22Rv1 (cell line): ENCODE measurements around the gene BTBD9.

Experiments
- H3K27ac ChIP-seq: fragments of 450-650 bp; 2 replicates; pipeline ENCODE4 v1.5.1; 2017
- CTCF ChIP-seq: fragments of 450-650 bp; IDR thresholded peaks from 2 replicates; pipeline ENCODE4 v1.5.1; 2017; ENCODE audit warnings: mild to moderate bottlenecking
- ZFX ChIP-seq: fragments of 450-650 bp; IDR thresholded peaks from 2 replicates; pipeline ENCODE4 v1.6.1; 2017; ENCODE audit warnings: antibody characterized with exemption, borderline replicate concordance

The BTBD9 gene

GRCh38 chr6:38571721-38572120 lies 68.0 kb downstream of the BTBD9 start:
- H3K27ac ChIP-seq: no peak overlapping the region
- no peak for TF ChIP-seq CTCF
- no peak for TF ChIP-seq ZFX

- H3K27ac ChIP-seq: no peak overlapping the region
- TF ChIP-seq CTCF (peak; percentile 42), ZFX (no peak)
Observed at GRCh38 chr6:38570750-38571149, 69.0 kb downstream of the BTBD9 start.

GRCh38 chr6:38567436-38567835 lies 72.3 kb downstream of the BTBD9 start:
- TF ChIP-seq ZFX (no peak), CTCF (no peak)
- H3K27ac ChIP-seq: no peak overlapping the region

GRCh38 chr6:38566295-38567030 lies 73.3 kb downstream of the BTBD9 start:
- H3K27ac ChIP-seq: no peak overlapping the region
- TF ChIP-seq CTCF (no peak), ZFX (no peak)

GRCh38 chr6:38564301-38564700 lies 75.4 kb downstream of the BTBD9 start:
- H3K27ac ChIP-seq: no peak overlapping the region
- TF ChIP-seq ZFX (no peak), CTCF (no peak)

GRCh38 chr6:38555606-38556005 lies 84.1 kb downstream of the BTBD9 start:
- TF ChIP-seq CTCF (no peak), ZFX (no peak)

GRCh38 chr6:38554700-38555413 lies 84.9 kb downstream of the BTBD9 start:
- H3K27ac ChIP-seq: no peak overlapping the region
- TF ChIP-seq CTCF (no peak), ZFX (no peak)

More at GRCh38 chr6:38555606-38556005, 84.1 kb downstream of the BTBD9 start:
- H3K27ac ChIP-seq: no peak overlapping the region
